K562 (cell line): ENCODE data around the gene KCNMB3. TPM values are rescaled to one million over a fixed set of nuclear protein-coding genes. Genes with fewer than 3 reads are reported as not detected.

Experiments
- DPF2 ChIP-seq: fragments of 450-650 bp; IDR thresholded peaks from 2 replicates; pipeline ENCODE4 v1.6.1; 2016
- ELF2 ChIP-seq: fragments of 250-450 bp; sonication (Bioruptor Pico); IDR thresholded peaks from 2 replicates; pipeline ENCODE4 v1.5.0; 2021; ENCODE audit warnings: mild to moderate bottlenecking
- JUNB ChIP-seq: fragments of 450-650 bp; formaldehyde crosslinking; conservative IDR thresholded peaks from 2 replicates; pipeline ENCODE4 v1.4.0; 2020; ENCODE audit warnings: mild to moderate bottlenecking
- MAFF ChIP-seq: IDR thresholded peaks from 2 replicates; pipeline ENCODE4 v1.6.1; 2012; ENCODE audit warnings: low read length, improper control_type of control experiment
- SMAD4 ChIP-seq: fragments of 250-450 bp; sonication (Bioruptor Pico); conservative IDR thresholded peaks from 2 replicates; pipeline ENCODE4 v1.8.0; 2021; ENCODE audit warnings: inconsistent platforms, mild to moderate bottlenecking, moderate library complexity
- SMARCE1 ChIP-seq: fragments of 450-650 bp; IDR thresholded peaks from 2 replicates; pipeline ENCODE4 v1.7.1; 2016; ENCODE audit warnings: mild to moderate bottlenecking
- TBP ChIP-seq: optimal IDR thresholded peaks from 2 replicates; pipeline ENCODE3; 2011; ENCODE audit warnings: low read depth, low read length, improper control_type of control experiment
- TFAM ChIP-seq: fragments of 250-450 bp; sonication (Bioruptor Pico); conservative IDR thresholded peaks from 2 replicates; pipeline ENCODE4 v1.5.0; 2021; ENCODE audit warnings: mild to moderate bottlenecking, moderate library complexity
- polyA plus RNA-seq, 8 experiments: library from polyadenylated mRNA; depleted of rRNA in 4 of 8; stranded (reverse) in 5 of 8; unstranded in 3 of 8; fragments of >200 nt; fragmentation: Nextera tagmentation in 2 of 8; fragmentation: Illumina TruSeq in 1 of 8; extraction: Ambion mirVana in 2 of 8; extraction: Trizol in 1 of 8; gene quantifications; 2 replicates each; pipeline versions ENCODE4 v1.2.1 to v1.2.3, GENCODE V29; 2011 to 2014; ENCODE audit warnings: inconsistent platforms in 1 of 8, missing spikeins in 1 of 8
- total RNA-seq, 7 experiments: library from RNA; depleted of rRNA in 6 of 7; stranded (reverse); fragments of >200 nt in 6 of 7; fragmentation: Illumina TruSeq in 2 of 7; extraction: Trizol in 2 of 7; gene quantifications; 2 replicates each; pipeline versions ENCODE4 v1.2.1 to v1.2.3, GENCODE V29; 2011 to 2021; ENCODE audit warnings: low replicate concordance in 1 of 7
- TF ChIP-seq, protein P1 (sequence below): fragments of 450-650 bp; IDR thresholded peaks from 2 replicates; pipeline ENCODE4 v1.6.1; 2016; ENCODE audit warnings: mild to moderate bottlenecking, moderate library complexity
- TF ChIP-seq, protein P2 (sequence below): fragments of 250-450 bp; sonication (Bioruptor Pico); IDR thresholded peaks from 2 replicates; pipeline ENCODE4 v1.8.0; 2021; ENCODE audit warnings: borderline replicate concordance, mild to moderate bottlenecking, moderate library complexity; ENCODE audit not compliant: poor library complexity, severe bottlenecking
- TF ChIP-seq, protein P3 (sequence below): fragments of 450-650 bp; IDR thresholded peaks from 2 replicates; pipeline ENCODE4 v1.6.1; 2018; ENCODE audit not compliant: partially characterized antibody
- TF ChIP-seq, protein P4 (sequence below): sonication (generic); formaldehyde crosslinking; IDR thresholded peaks from 2 replicates; pipeline ENCODE4 v1.8.0; 2022; ENCODE audit warnings: missing genetic modification reagents, mild to moderate bottlenecking, moderate library complexity, borderline replicate concordance

The KCNMB3 gene
- total and polyA plus RNA-seq, 9 of the 15 experiments (the other 6 are each of a cell fraction or from before 2014, with no cell fraction given) = 7.0 to 21.1 (median 14.3) TPM

DNA sequence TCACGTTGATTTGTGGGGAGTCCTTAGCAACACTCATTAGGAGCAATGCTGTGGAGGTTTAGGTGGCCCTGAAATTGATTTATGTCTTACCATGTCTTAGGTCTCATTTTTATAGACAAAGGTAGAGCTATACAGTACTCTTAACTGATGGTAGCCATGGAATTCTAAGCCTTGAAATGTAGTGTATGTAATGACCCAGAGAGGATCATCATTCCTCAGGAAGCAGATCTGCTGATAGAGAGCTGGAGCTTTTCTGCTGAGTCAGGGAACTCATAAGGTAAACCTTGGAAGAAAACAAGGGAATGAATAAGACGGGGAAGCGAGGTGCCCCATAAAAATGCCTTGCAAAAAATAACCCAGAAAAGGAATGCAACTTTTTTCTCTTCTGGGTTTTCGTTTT lies 37.9 kb upstream of the KCNMB3 start (continued):
- TF ChIP-seq, protein P1, sequence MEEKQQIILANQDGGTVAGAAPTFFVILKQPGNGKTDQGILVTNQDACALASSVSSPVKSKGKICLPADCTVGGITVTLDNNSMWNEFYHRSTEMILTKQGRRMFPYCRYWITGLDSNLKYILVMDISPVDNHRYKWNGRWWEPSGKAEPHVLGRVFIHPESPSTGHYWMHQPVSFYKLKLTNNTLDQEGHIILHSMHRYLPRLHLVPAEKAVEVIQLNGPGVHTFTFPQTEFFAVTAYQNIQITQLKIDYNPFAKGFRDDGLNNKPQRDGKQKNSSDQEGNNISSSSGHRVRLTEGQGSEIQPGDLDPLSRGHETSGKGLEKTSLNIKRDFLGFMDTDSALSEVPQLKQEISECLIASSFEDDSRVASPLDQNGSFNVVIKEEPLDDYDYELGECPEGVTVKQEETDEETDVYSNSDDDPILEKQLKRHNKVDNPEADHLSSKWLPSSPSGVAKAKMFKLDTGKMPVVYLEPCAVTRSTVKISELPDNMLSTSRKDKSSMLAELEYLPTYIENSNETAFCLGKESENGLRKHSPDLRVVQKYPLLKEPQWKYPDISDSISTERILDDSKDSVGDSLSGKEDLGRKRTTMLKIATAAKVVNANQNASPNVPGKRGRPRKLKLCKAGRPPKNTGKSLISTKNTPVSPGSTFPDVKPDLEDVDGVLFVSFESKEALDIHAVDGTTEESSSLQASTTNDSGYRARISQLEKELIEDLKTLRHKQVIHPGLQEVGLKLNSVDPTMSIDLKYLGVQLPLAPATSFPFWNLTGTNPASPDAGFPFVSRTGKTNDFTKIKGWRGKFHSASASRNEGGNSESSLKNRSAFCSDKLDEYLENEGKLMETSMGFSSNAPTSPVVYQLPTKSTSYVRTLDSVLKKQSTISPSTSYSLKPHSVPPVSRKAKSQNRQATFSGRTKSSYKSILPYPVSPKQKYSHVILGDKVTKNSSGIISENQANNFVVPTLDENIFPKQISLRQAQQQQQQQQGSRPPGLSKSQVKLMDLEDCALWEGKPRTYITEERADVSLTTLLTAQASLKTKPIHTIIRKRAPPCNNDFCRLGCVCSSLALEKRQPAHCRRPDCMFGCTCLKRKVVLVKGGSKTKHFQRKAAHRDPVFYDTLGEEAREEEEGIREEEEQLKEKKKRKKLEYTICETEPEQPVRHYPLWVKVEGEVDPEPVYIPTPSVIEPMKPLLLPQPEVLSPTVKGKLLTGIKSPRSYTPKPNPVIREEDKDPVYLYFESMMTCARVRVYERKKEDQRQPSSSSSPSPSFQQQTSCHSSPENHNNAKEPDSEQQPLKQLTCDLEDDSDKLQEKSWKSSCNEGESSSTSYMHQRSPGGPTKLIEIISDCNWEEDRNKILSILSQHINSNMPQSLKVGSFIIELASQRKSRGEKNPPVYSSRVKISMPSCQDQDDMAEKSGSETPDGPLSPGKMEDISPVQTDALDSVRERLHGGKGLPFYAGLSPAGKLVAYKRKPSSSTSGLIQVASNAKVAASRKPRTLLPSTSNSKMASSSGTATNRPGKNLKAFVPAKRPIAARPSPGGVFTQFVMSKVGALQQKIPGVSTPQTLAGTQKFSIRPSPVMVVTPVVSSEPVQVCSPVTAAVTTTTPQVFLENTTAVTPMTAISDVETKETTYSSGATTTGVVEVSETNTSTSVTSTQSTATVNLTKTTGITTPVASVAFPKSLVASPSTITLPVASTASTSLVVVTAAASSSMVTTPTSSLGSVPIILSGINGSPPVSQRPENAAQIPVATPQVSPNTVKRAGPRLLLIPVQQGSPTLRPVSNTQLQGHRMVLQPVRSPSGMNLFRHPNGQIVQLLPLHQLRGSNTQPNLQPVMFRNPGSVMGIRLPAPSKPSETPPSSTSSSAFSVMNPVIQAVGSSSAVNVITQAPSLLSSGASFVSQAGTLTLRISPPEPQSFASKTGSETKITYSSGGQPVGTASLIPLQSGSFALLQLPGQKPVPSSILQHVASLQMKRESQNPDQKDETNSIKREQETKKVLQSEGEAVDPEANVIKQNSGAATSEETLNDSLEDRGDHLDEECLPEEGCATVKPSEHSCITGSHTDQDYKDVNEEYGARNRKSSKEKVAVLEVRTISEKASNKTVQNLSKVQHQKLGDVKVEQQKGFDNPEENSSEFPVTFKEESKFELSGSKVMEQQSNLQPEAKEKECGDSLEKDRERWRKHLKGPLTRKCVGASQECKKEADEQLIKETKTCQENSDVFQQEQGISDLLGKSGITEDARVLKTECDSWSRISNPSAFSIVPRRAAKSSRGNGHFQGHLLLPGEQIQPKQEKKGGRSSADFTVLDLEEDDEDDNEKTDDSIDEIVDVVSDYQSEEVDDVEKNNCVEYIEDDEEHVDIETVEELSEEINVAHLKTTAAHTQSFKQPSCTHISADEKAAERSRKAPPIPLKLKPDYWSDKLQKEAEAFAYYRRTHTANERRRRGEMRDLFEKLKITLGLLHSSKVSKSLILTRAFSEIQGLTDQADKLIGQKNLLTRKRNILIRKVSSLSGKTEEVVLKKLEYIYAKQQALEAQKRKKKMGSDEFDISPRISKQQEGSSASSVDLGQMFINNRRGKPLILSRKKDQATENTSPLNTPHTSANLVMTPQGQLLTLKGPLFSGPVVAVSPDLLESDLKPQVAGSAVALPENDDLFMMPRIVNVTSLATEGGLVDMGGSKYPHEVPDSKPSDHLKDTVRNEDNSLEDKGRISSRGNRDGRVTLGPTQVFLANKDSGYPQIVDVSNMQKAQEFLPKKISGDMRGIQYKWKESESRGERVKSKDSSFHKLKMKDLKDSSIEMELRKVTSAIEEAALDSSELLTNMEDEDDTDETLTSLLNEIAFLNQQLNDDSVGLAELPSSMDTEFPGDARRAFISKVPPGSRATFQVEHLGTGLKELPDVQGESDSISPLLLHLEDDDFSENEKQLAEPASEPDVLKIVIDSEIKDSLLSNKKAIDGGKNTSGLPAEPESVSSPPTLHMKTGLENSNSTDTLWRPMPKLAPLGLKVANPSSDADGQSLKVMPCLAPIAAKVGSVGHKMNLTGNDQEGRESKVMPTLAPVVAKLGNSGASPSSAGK = no peak
- TF ChIP-seq JUNB (CRISPR knock-in tag) (no peak), ELF2 (no peak), SMARCE1 (peak; percentile 41; the same call in 1 of the 2 replicates), SMAD4 (0 out of 2 replicates have a peak, but pooled peaks have one; percentile 11), MAFF (peak; percentile 99), TFAM (CRISPR knock-in tag) (no peak), TBP (no peak), DPF2 (peak; percentile 73)
- TF ChIP-seq, protein P2, sequence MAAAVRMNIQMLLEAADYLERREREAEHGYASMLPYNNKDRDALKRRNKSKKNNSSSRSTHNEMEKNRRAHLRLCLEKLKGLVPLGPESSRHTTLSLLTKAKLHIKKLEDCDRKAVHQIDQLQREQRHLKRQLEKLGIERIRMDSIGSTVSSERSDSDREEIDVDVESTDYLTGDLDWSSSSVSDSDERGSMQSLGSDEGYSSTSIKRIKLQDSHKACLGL (CRISPR knock-in tag) = no peak
- TF ChIP-seq, protein P3, sequence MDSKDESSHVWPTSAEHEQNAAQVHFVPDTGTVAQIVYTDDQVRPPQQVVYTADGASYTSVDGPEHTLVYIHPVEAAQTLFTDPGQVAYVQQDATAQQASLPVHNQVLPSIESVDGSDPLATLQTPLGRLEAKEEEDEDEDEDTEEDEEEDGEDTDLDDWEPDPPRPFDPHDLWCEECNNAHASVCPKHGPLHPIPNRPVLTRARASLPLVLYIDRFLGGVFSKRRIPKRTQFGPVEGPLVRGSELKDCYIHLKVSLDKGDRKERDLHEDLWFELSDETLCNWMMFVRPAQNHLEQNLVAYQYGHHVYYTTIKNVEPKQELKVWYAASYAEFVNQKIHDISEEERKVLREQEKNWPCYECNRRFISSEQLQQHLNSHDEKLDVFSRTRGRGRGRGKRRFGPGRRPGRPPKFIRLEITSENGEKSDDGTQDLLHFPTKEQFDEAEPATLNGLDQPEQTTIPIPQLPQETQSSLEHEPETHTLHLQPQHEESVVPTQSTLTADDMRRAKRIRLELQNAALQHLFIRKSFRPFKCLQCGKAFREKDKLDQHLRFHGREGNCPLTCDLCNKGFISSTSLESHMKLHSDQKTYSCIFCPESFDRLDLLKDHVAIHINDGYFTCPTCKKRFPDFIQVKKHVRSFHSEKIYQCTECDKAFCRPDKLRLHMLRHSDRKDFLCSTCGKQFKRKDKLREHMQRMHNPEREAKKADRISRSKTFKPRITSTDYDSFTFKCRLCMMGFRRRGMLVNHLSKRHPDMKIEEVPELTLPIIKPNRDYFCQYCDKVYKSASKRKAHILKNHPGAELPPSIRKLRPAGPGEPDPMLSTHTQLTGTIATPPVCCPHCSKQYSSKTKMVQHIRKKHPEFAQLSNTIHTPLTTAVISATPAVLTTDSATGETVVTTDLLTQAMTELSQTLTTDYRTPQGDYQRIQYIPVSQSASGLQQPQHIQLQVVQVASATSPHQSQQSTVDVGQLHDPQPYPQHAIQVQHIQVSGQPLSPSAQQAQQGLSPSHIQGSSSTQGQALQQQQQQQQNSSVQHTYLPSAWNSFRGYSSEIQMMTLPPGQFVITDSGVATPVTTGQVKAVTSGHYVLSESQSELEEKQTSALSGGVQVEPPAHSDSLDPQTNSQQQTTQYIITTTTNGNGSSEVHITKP = peak; percentile 49
- TF ChIP-seq, protein P4, sequence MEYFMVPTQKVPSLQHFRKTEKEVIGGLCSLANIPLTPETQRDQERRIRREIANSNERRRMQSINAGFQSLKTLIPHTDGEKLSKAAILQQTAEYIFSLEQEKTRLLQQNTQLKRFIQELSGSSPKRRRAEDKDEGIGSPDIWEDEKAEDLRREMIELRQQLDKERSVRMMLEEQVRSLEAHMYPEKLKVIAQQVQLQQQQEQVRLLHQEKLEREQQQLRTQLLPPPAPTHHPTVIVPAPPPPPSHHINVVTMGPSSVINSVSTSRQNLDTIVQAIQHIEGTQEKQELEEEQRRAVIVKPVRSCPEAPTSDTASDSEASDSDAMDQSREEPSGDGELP (CRISPR knock-in tag) = no peak
